Activated CD8-positive, alpha-beta T cell treated with anti-CD3 and anti-CD28 coated beads for 36 hours (primary cell): ENCODE measurements around the gene FLT4. TPM values are rescaled to one million over a fixed set of nuclear protein-coding genes. Genes with fewer than 3 reads are reported as not detected.

Source experiments
- ATAC-seq: fragments of 200-7000 bp; cut with Tn5 transposase; one replicate; pipeline ENCODE4 v1.10.0; 2021; ENCODE audit warnings: mild to moderate bottlenecking, moderate library complexity
- CTCF ChIA-PET: fragments of 350-600 bp; sonication (Branson Sonifier 250); formaldehyde crosslinking; loops from one replicate; lab custom pipeline; 2021; ENCODE audit warnings: antibody characterized with exemption; lab: Charles Lee
- POLR2A ChIA-PET: fragments of 350-600 bp; sonication (Branson Sonifier 250); formaldehyde crosslinking; loops from one replicate; lab custom pipeline; 2021; ENCODE audit warnings: antibody characterized with exemption; lab: Charles Lee
- DNase-seq: peaks from one replicate; pipeline ENCODE4 v3.0.0-alpha.2; 2020
- H3K27ac Mint-ChIP-seq: one replicate; pipeline ENCODE4 v1.8.0; 2021; ENCODE audit warnings: mild to moderate bottlenecking, mixed read lengths
- H3K27me3 Mint-ChIP-seq: one replicate; pipeline ENCODE4 v1.8.0; 2021; ENCODE audit warnings: mixed read lengths
- H3K36me3 Mint-ChIP-seq: one replicate; pipeline ENCODE4 v1.8.0; 2021; ENCODE audit warnings: low read depth, mixed read lengths
- H3K4me1 Mint-ChIP-seq: one replicate; pipeline ENCODE4 v1.8.0; 2021; ENCODE audit warnings: low read depth, mixed read lengths
- H3K4me3 Mint-ChIP-seq: one replicate; pipeline ENCODE4 v1.8.0; 2021; ENCODE audit warnings: mild to moderate bottlenecking, moderate library complexity, mixed read lengths
- H3K9me3 Mint-ChIP-seq: one replicate; pipeline ENCODE4 v1.8.0; 2021; ENCODE audit warnings: mixed read lengths
- intact Hi-C: fragments of 100-400 bp; cut with micrococcal nuclease; formaldehyde crosslinking; loops from one replicate; pipeline ENCODE4 v1.10.0; 2022
- total RNA-seq, 2 experiments: library from RNA; stranded (reverse); gene quantifications; one replicate each; pipeline ENCODE4 v1.2.3, GENCODE V29; 2021
- TF ChIP-seq, protein P1 (sequence below): fragments of 200-600 bp; IDR thresholded peaks from one replicate; pipeline ENCODE4 v1.8.0; 2022; ENCODE audit warnings: antibody characterized with exemption, mild to moderate bottlenecking

FLT4 gene
- total RNA-seq, 2 experiments from 2014 or later = 3.3 to 4.4 TPM

DNA sequence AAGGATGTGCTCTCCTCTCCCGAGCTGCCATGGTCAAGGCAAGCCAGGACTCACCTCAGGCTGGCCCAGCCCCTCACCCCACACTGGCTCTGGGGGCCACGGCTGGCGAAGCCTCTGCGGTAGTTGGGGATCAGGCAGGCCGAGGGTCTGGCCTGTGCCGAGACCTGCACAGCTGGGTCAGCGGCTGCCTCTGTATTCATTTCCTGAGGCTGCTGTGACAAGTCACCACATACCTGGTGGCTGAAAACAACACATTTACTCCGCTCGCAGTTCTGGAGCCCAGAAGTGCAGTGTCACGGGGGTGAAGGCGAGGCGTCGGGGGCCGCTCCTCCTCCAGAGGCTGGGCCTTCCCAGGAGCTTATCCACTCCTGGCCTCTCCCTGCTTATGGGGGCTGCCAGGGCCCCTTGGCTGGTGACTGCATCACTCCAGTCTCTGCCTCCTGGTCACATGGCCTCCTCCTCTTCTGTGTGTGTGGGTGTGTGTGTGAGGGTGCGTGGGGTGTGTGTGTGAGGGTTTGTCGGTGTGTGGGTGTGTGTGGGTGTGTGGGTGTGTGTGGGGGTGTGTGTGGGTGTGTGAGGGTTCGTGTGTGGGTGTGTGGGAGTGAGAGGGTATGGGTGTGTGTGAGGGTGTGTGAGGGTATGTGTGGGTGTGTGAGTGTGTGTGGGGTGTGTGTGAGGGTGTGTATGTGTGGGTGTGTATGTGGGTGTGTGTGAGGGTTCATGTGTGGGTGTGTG lies 54.9 kb downstream of the FLT4 start:
- Mint-ChIP-seq H3K36me3 (no peaks in the 10 kb centered on the region), H3K4me3 (no peak overlapping the region), H3K9me3 (no peaks in the 10 kb centered on the region), H3K27me3 (peaks cover 20% of the 10 kb centered on the region), H3K4me1 (peaks cover 7% of the 10 kb centered on the region), H3K27ac (no peak overlapping the region)
- DNase-seq (peak; percentile 12), ATAC-seq (peak; percentile 34)
- ChIA-PET CTCF (no interaction called here), POLR2A (no interaction called here)
- intact Hi-C loops = no loop called here
- TF ChIP-seq, protein P1, sequence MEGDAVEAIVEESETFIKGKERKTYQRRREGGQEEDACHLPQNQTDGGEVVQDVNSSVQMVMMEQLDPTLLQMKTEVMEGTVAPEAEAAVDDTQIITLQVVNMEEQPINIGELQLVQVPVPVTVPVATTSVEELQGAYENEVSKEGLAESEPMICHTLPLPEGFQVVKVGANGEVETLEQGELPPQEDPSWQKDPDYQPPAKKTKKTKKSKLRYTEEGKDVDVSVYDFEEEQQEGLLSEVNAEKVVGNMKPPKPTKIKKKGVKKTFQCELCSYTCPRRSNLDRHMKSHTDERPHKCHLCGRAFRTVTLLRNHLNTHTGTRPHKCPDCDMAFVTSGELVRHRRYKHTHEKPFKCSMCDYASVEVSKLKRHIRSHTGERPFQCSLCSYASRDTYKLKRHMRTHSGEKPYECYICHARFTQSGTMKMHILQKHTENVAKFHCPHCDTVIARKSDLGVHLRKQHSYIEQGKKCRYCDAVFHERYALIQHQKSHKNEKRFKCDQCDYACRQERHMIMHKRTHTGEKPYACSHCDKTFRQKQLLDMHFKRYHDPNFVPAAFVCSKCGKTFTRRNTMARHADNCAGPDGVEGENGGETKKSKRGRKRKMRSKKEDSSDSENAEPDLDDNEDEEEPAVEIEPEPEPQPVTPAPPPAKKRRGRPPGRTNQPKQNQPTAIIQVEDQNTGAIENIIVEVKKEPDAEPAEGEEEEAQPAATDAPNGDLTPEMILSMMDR = no peak

DNA sequence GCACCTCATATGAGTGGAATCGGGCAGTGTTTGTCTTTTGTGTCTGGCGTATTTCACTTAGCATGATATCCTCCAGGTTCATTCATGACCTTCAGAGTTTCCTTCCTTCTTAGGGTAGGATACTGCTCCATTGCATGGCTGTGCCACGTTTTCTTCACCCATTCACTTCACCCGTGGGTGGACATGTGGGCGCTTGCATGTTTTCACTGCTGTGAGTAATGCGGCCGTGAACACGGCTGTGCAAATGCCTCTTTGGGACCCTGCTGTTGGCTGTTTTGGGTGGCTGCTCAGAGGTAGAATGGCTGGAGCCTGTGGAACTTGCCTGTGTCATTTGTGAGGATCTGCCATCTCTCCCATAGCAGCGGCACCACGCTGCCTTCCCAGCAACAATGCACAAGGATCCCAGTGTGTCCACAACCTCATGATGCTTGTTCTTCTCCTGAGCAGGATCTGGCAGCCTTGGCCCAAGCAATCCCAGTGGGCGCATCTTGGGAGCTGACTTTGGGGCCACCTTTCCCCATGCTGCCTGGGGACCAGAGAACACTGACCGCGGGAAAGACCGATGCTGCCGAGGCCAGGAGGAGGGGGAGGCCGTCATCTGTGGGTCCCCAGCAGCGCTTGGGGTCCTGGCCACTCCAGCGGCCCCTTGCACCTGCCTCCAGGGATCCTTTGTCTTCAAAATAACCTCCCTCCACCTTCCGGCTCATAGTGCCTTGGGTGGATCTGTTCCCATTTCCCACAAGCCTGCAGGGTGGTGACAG lies 55.8 kb downstream of the FLT4 start:
- Mint-ChIP-seq H3K9me3 (no peaks in the 10 kb centered on the region), H3K27me3 (peaks cover 28% of the 10 kb centered on the region), H3K4me3 (no peak overlapping the region), H3K36me3 (no peaks in the 10 kb centered on the region), H3K4me1 (peaks cover 8% of the 10 kb centered on the region), H3K27ac (no peak overlapping the region)
- CTCF ChIA-PET = no interaction called here
- TF ChIP-seq, protein P1 = no peak
- no peak for ATAC-seq
- POLR2A ChIA-PET = no interaction called here
- DNase-seq = no peak
- intact Hi-C loops = no loop called here

DNA sequence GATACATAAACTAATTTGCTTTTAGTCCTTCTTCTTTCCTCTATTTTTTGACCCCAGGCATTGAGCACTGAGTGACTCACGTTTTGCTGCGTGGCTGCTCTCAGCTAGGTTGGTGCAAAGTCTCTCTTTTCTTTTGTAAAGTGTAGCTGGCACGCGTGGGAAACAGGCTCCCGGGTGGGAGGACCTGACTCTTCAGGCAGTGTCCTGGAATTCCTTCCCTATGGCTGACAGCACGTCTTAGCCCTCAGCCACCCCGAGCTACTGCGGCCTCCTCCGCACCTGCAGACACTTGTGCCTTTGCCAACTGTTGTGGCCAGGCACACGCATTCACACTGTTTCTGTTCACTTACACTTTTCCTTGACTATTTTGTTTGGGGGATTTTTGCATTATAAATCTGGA lies 57.2 kb downstream of the FLT4 start:
- intact Hi-C loops = no loop called here
- ATAC-seq = no peak
- TF ChIP-seq, protein P1 = no peak
- Mint-ChIP-seq H3K27ac (no peak overlapping the region), H3K4me1 (peaks cover 8% of the 10 kb centered on the region), H3K4me3 (no peak overlapping the region), H3K36me3 (no peaks in the 10 kb centered on the region), H3K27me3 (peaks cover 30% of the 10 kb centered on the region), H3K9me3 (no peaks in the 10 kb centered on the region)
- no peak for DNase-seq
- ChIA-PET POLR2A (no interaction called here), CTCF (no interaction called here)

DNA sequence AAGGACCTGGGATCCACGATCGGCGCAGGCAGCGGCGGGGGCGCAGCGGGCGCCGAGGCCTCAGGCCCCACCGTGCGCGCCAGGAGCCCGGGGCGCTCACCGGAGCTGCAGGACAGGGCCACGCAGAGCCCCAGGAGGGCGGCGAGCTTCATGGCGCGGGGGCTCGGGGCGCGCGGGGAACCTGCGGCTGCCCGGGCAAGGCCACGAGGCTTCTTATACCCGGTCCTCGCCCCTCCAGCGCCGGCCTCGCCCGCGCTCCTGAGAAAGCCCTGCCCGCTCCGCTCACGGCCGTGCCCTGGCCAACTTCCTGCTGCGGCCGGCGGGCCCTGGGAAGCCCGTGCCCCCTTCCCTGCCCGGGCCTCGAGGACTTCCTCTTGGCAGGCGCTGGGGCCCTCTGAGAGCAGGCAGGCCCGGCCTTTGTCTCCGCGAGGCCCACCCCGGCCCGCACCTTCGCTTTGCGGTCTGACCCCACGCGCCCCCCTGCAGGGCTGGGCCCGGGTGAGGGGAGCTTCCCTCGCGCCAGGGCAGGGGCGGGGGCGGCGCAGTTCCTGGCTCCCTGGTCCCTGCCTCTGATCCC lies 58.0 kb downstream of the FLT4 start, which contains the start of gene SCGB3A1:
TSS of gene SCGB3A1 (minus strand) at position 189 of the 577 bp plus-strand sequence. CDS start at position 152, 37 bp downstream.
- DNase-seq = no peak
- CTCF ChIA-PET = interaction anchor here (1.2 kb wide), 1 partner anchor 263 kb away, joined by 3 read pairs; no protein-coding TSS in a partner anchor
- H3K36me3 Mint-ChIP-seq = no peaks in the 10 kb centered on the region
- H3K9me3 Mint-ChIP-seq = no peaks in the 10 kb centered on the region
- H3K27me3 Mint-ChIP-seq = peaks cover 32% of the 10 kb centered on the region
- ATAC-seq = no peak
- no peak within 1 kb of the TSS for H3K4me3 Mint-ChIP-seq
- peaks cover 8% of the 10 kb centered on the region for H3K4me1 Mint-ChIP-seq
- no peak within 1 kb of the TSS for H3K27ac Mint-ChIP-seq
- intact Hi-C loops = no loop called here
- POLR2A ChIA-PET = no interaction called here
- TF ChIP-seq, protein P1 = no peak
